ENCODE results near the gene THBS4.
A peak's percentile ranks its signal among the peaks of the same experiment; 100 is the strongest.
"Not testable (repeated sequence)": the region's sequence is repeated elsewhere in the genome, so short reads cannot be mapped to it uniquely, and the experiment has no call there.

Gene THBS4

GRCh38 chr5:80076131-80077050, 41.2 kb downstream of the THBS4 start:
- DNase-seq (ENCODE audit: low spot score): no peak

DNA sequence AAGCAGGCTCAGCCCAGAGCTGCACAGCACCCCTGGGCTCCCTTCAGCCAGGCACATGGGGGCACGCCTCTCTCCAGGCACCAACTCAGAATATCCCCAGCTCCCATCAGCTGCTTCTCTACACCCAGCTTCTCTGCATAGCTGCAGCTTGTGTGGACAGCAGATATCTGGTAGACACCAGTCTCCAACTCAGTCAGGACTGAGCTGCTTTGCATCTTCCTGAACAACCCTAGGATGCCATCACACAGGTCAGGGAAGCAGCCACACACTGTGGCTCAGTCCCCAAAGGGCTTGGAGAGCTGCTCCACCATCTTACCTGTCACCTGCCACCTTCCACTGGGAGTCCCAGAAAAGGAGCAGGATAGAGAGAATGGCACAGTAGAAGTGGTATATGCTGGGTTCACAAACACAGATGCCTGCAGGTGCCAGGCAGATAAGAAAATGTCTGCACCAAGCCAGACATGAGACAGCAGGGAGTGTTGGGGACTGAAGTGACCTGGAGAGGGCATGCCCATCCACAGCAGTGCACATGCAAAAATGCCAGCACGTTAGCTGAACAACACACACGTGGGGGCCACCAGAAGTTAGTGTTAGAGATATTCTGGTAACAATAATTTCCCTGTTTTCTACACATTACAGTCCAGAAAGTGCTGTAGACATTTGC, 42.0 kb downstream of the THBS4 start:
- no peak for DNase-seq (ENCODE audit: low spot score)

DNA sequence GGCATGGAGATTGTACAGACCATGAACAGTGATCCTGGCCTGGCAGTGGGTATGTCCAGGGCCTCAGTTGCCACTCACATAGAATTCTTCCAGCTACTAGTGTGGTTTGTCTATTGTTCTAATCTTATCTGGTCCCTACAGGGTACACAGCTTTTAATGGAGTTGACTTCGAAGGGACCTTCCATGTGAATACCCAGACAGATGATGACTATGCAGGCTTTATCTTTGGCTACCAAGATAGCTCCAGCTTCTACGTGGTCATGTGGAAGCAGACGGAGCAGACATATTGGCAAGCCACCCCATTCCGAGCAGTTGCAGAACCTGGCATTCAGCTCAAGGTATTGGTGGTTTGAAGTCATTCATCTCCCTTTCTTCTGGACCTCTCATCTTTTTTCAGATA, 43.8 kb downstream of the THBS4 start:
- no peak for DNase-seq (ENCODE audit: low spot score)

- no peak for DNase-seq (ENCODE audit: low spot score)
These were observed 47.1 kb downstream of the THBS4 start for GRCh38 chr5:80082281-80082680.

- DNase-seq (ENCODE audit: low spot score): peak; percentile 79
These were observed 47.6 kb downstream of the THBS4 start for GRCh38 chr5:80082731-80083100.

GRCh38 chr5:80083101-80083890, 48.1 kb downstream of the THBS4 start:
- DNase-seq (ENCODE audit: low spot score): peak; percentile 76

GRCh38 chr5:80090884-80091166, 55.7 kb downstream of the THBS4 start:
- no peak for DNase-seq (ENCODE audit: low spot score)

DNA sequence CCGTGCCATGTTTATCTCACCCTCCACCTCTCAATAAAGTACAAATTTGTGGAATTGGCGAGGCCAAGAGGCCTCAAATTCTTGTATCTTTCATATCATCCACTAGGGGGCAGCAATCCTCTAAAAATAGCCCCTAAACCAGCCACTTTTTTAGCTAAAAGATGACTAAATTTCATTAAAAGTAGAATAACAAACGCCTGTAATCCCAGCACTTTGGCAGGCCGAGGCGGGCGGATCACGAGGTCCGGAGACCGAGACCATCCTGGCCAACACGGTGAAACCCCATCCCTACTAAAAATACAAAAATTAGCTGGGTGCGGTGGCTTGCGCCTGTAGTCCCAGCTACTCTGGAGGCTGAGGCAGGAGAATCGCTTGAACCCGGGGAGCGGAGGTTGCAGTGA, 56.6 kb downstream of the THBS4 start:
- DNase-seq (ENCODE audit: low spot score): peak; percentile 64

- DNase-seq (ENCODE audit: low spot score): no peak
These were observed 57.4 kb downstream of the THBS4 start for GRCh38 chr5:80092486-80093107.

DNA sequence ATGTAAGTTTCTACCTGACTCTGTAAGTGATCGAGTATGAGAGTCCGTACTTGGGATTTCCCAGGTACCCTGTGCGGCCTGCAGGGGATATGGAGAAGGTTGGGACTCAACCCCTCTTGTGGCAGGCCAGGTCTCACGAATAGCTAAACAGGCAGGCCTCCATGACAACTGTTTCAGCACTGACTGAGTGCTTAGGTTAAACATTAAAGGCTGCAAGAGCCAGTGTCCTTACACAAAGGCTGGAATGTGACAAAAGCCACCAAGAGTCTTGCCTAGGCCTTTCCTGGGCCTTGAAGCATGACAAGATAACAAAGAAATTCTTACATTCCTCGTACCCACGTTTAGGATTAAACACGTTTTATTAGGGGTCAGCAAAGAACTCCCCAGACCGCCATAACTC, 58.6 kb downstream of the THBS4 start:
- DNase-seq (ENCODE audit: low spot score): no peak

- no peak for DNase-seq (ENCODE audit: low spot score)
These were observed 59.1 kb downstream of the THBS4 start for GRCh38 chr5:80094236-80094738.

GRCh38 chr5:80097451-80097850, 62.3 kb downstream of the THBS4 start:
- DNase-seq (ENCODE audit: low spot score): no peak

- no peak for DNase-seq (ENCODE audit: low spot score)
These were observed 66.8 kb downstream of the THBS4 start for GRCh38 chr5:80101993-80102392.

DNA sequence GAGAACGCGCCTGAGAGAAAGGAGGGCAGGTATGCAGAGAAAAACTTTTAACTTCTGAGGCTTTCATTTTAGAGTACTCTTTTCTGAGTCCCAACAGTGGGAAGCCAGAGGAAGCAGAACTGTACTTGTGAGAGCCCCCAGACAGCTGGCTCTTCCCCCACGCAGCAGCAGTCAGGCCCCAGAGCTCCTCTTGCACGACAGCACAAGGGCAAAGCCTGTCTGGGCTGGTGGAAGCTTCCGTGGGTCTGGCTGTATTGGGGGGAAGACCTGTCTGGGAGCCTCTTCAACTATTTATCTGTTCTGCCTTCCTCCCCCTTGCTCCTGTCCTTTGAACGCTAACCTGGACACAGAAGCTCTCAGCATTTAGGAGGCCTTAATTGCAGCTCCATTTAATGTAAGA, 68.2 kb downstream of the THBS4 start:
- DNase-seq (ENCODE audit: low spot score): no peak

DNA sequence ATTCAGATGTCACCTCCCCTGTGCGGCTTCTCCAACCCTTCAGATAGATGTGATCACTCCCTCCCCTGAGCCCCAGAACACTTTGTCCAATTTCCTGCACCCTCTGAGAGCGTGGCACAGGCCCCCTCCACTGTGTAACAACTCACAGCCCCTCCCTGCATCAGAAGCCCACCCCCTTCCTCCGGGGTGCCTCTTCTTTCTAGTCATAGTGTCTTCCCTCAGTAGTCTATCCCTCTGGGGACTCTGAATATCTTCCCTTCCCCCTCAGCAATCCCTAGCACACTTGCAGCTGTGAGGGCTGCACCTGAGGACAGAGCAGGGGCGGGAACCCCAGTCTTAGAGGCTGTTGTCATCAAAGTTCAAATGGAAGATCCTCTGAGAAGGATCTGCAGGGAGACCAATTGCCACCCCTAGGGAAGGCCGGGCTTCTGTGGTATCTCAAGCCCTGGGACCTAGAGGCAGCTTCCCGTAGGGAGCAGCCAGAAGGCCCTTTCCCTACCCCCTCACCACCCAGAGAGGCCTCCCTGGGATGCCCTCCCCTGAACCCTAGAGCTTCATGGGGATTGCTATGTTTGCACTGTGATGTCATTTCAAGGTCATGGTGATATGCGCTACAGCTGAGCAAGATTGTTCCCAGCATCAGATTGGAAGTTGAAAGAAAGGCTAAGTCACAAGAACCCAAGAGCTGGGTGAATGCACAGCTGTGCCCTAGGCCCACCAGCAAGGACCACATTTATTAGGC, 70.7 kb downstream of the THBS4 start:
- no peak for DNase-seq (ENCODE audit: low spot score)

DNA sequence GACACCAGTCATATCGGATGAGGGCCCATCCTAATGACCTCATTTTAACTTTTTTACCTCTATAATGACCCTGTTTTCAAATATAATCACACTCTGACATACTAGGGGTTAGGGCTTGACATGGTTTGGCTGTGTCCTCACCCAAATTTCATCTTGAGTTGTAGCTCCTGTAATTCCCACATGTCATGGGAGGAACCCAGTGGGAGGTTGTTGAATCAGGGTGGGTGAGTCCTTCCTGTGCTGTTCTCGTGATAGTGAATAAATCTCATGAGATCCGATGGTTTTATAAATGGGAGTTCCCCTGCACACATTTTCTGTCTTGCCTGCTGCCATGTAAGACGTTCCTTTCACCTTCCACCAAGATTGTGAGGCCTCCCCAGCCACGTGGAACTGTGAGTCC, 71.8 kb downstream of the THBS4 start:
- DNase-seq (ENCODE audit: low spot score): no peak

GRCh38 chr5:80109646-80110478, 74.7 kb downstream of the THBS4 start:
- DNase-seq (ENCODE audit: low spot score): peak; percentile 38

DNA sequence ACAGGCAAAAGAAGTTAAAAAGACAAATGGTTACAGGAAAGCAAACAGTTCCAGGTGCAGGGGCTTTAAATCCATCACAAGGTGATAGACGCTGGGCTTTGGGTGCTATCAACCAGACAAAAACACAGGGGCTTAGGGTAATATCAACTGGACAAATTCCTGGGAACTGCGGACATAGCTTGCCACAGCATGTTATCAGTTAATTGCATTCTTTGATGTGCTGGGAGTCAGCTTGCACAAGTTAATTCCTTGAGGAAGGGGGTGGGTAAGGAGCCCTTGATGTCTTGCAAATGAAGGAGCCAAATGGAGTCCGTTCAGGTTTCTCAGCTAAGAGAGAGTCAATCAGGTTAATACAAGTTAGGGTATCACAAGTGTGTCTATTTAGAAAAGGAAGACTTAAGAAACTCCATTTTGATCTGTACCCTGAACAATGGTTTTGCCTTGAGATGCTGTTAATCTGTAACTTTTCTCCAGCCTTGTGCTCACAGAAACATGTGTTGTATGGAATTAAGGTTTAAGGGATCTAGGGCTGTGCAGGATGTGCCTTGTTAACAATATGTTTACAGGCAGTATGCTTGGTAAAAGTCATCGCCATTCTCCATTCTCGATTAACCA, 76.3 kb downstream of the THBS4 start:
- DNase-seq (ENCODE audit: low spot score): not testable (repeated sequence)

DNA sequence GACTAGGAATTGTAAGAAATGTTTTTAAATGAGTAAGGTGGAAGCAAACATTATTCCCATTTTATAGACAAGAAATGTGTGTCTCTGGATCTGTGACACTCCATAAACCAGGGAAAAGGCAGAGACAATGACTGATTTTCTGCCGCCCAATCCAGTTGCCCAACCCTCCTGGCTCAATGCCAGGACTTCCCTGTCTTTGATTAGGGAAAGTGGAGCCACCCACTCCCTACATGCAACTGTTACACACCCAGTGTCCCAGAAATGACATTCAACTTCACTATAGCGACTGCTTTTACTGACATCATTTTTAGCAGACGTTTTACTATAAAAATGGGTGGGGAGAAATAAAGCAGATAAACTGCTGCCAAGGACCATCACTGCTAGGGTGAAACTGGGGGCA, 79.7 kb downstream of the THBS4 start:
- DNase-seq (ENCODE audit: low spot score): no peak

GRCh38 chr5:80116000-80116399, 80.9 kb downstream of the THBS4 start:
- no peak for DNase-seq (ENCODE audit: low spot score)

All from globus pallidus (tissue), 1 donor.